ENCODE measurements around the gene TBC1D22A.

The TBC1D22A gene

DNA sequence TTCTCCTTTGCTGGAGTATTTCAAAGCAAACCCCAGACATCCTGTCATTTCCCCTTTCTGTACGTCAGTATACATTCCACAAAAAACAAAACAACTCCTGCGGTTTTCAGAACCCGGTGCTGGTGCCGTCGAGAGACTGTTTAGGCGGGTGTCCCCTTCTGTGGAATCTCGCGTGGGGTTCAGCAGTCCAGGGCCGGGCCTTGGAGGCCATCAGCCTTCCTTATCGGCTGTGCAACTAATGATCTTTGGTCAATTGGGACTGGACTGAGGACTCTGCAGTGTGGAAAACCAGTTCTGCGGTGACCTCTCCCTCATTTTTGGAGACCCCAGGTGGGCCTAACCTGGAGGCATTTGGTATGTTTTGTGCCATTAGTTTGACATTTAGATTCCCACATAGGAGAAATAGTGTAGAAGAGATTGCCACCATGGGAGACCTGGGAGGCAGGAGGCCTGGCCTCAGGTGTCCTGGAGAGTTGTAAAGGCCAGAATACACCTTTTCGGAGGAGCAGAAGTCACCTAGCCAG, 84.4 kb downstream of the TBC1D22A start:
- Mint-ChIP-seq H3K4me3 (no peak overlapping the region), H3K9me3 (no peaks in the 10 kb centered on the region), H3K27me3 (ENCODE audit: low read depth) (peaks cover 8% of the 10 kb centered on the region), H3K4me1 (peaks cover 47% of the 10 kb centered on the region), H3K36me3 (ENCODE audit: low read depth) (peaks cover 15% of the 10 kb centered on the region), H3K27ac (no peak overlapping the region)
- no peak for TF ChIP-seq CTCF (IDR thresholded peaks at IDR 0.05; ENCODE audit: unreplicated experiment in 3 of 3)

- H3K27me3 Mint-ChIP-seq (ENCODE audit: low read depth), result peaks cover 8% of the 10 kb centered on the region
- peaks cover 47% of the 10 kb centered on the region for H3K4me1 Mint-ChIP-seq
- TF ChIP-seq CTCF (IDR thresholded peaks at IDR 0.05; ENCODE audit: unreplicated experiment in 3 of 3), result no peak
- H3K9me3 Mint-ChIP-seq, result no peaks in the 10 kb centered on the region
- H3K36me3 Mint-ChIP-seq (ENCODE audit: low read depth), result peaks cover 22% of the 10 kb centered on the region
- H3K4me3 Mint-ChIP-seq, result no peak overlapping the region
- H3K27ac Mint-ChIP-seq, result peak overlapping the region in 1 of 3 experiments; percentile 53
These were observed 85.7 kb downstream of the TBC1D22A start for GRCh38 chr22:46848197-46848596.

DNA sequence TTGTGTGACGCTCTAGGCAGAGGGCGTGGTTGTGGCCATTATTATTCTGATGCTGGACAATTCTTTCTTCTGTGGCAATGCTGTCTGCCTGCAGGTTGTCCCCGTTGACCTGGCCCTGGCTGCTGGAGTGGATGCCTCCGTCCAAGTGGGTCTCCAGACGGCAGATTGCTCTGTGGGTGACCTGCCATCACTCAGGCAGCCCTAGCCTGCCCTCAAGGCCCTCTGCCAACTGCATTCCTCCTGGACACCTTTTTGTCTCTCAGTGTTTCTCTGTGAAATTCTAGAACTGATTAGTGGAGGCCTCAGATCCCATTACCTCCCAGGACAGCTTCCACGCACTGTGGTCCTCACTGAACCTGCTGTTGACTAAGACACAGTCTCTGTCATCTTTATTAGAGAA, 86.7 kb downstream of the TBC1D22A start:
- H3K4me3 Mint-ChIP-seq, result no peak overlapping the region
- H3K27ac Mint-ChIP-seq, result no peak overlapping the region
- H3K27me3 Mint-ChIP-seq (ENCODE audit: low read depth), result peaks cover 9% of the 10 kb centered on the region
- peaks cover 38% of the 10 kb centered on the region for H3K4me1 Mint-ChIP-seq
- TF ChIP-seq CTCF (IDR thresholded peaks at IDR 0.05; ENCODE audit: unreplicated experiment in 3 of 3), result no peak
- no peaks in the 10 kb centered on the region for H3K9me3 Mint-ChIP-seq
- H3K36me3 Mint-ChIP-seq (ENCODE audit: low read depth), result peaks cover 25% of the 10 kb centered on the region

DNA sequence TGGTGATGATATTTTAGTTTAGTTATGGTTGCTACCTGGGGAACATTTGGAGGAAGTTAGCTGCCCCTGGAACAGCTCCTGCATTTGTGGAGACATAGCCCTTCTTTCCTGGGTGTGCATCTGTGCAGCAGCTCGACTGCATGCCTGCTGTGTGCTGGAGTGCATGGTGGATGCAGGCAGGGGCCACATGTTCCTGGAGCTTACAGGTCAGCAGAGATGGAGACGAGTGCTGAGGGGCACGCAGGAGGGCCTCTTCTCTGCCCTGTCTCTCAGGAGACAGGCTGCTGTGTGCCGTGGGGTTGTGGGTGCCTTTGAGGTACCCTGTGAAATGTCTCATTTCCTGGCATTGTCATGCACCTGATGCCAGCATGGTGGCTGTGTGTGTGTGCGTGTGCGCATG, 87.5 kb downstream of the TBC1D22A start:
- Mint-ChIP-seq H3K36me3 (ENCODE audit: low read depth) (peaks cover 31% of the 10 kb centered on the region), H3K27ac (no peak overlapping the region), H3K4me3 (no peak overlapping the region), H3K4me1 (peaks cover 31% of the 10 kb centered on the region), H3K27me3 (ENCODE audit: low read depth) (peaks cover 16% of the 10 kb centered on the region), H3K9me3 (no peaks in the 10 kb centered on the region)
- TF ChIP-seq CTCF (IDR thresholded peaks at IDR 0.05; ENCODE audit: unreplicated experiment in 3 of 3), result no peak

GRCh38 chr22:46851311-46851710, 88.9 kb downstream of the TBC1D22A start:
- Mint-ChIP-seq H3K4me3 (no peak overlapping the region), H3K9me3 (no peaks in the 10 kb centered on the region), H3K27me3 (ENCODE audit: low read depth) (peaks cover 13% of the 10 kb centered on the region), H3K4me1 (peaks cover 18% of the 10 kb centered on the region), H3K36me3 (ENCODE audit: low read depth) (peaks cover 35% of the 10 kb centered on the region), H3K27ac (no peak overlapping the region)
- TF ChIP-seq CTCF (IDR thresholded peaks at IDR 0.05; ENCODE audit: unreplicated experiment in 3 of 3), result no peak

- Mint-ChIP-seq H3K27me3 (ENCODE audit: low read depth) (peaks cover 13% of the 10 kb centered on the region), H3K27ac (no peak overlapping the region), H3K36me3 (ENCODE audit: low read depth) (peaks cover 35% of the 10 kb centered on the region), H3K9me3 (no peaks in the 10 kb centered on the region), H3K4me3 (no peak overlapping the region), H3K4me1 (peaks cover 11% of the 10 kb centered on the region)
- no peak for TF ChIP-seq CTCF (IDR thresholded peaks at IDR 0.05; ENCODE audit: unreplicated experiment in 3 of 3)
These were observed 89.5 kb downstream of the TBC1D22A start for GRCh38 chr22:46851941-46852340.
